NCI-H1930 (cell line): ENCODE results near the gene TMEM125.

ENCODE experiments used
- DNase-seq, 2 experiments: peaks; one replicate each; lab custom pipeline; 2025; lab: John Stamatoyannopoulos, UW

TMEM125 gene

GRCh38 chr1:43312212-43312623, 42.4 kb downstream of the TMEM125 start:
- DNase-seq, result no peak

DNA sequence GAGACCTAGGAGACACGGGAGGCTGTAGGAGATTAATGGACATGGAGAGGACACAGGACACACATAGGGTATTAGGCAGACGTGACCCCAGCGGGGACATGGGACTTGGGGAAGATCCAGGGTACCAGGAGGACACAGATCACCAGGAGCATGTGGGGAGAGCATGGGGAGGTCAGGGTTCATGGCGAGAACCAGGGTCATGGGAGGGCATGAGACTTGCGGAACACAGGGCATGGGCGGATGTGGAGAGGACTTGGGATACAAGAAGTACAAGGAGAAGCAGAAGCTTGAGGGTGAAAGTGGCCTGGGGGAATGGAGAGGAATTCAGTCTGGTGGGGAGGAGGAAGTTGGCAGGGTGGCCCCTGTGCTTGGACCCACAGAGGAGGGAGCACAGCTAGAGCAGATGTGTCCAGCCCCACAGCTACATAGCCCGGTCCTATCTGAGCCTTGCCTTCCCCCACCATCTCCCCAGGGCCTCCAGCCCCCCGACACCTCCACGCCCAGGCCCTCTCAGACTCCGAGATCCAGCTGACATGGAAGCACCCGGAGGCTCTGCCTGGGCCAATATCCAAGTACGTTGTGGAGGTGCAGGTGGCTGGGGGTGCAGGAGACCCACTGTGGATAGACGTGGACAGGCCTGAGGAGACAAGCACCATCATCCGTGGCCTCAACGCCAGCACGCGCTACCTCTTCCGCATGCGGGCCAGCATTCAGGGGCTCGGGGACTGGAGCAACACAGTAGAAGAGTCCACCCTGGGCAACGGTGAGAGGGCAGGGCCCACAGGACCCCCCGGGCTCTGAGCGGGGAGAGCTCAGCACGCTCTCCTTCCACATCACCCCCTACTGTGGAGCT, 43.1 kb downstream of the TMEM125 start:
- DNase-seq, result no peak

GRCh38 chr1:43313771-43314170, 44.0 kb downstream of the TMEM125 start:
- DNase-seq, result no peak

GRCh38 chr1:43314233-43314632, 44.5 kb downstream of the TMEM125 start:
- no peak for DNase-seq

DNA sequence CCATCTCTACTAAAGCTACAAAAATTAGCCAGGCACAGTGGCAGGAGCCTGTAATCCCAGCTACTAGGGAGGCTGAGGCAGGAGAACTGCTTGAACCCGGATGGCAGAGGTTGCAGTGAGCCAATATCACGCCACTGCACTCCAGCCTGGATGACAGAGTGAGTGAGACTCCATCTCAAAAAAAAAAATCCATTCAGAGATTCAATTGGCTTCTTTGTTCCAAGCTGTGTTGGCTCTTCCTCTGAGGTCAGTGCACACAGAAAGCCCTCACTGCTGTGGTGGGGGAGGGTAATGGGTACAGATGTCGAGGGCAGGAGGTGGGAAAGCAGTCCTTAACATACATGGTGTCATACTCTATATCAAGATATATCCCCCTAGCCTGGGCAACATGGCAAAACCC, 45.7 kb downstream of the TMEM125 start:
- DNase-seq, result no peak

- no peak for DNase-seq
Observed at GRCh38 chr1:43315963-43316737, 46.4 kb downstream of the TMEM125 start.

DNA sequence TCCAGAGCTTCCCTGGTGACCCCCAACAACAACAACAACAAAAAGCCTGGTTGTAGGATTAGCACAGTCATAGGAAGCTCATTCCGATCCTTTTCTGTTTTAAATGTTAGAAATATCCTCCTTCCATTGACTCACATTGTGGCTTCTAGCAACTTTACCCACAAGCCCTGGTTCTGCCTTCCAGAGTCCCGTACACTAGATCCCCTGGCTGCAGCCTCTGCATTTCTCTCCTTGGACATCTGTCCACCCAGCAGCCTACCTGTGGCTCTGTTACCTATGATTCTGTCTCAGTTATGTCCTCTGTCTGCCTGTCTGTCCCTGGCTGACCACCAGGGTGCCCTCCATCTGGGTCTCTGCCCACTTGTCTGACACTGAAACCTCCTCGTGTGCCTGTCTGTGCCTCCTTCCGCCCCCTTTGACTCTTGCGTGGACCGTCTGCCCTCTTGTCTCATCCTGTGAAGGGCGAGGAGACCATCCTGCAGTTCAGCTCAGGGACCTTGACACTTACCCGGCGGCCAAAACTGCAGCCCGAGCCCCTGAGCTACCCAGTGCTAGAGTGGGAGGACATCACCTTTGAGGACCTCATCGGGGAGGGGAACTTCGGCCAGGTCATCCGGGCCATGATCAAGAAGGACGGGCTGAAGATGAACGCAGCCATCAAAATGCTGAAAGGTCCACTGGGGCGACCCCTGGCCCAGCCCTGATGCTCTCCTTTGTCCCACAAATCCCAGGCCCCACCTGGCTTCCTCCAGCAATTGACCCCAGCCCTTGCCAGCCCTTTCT, 47.1 kb downstream of the TMEM125 start:
- DNase-seq, result no peak

DNA sequence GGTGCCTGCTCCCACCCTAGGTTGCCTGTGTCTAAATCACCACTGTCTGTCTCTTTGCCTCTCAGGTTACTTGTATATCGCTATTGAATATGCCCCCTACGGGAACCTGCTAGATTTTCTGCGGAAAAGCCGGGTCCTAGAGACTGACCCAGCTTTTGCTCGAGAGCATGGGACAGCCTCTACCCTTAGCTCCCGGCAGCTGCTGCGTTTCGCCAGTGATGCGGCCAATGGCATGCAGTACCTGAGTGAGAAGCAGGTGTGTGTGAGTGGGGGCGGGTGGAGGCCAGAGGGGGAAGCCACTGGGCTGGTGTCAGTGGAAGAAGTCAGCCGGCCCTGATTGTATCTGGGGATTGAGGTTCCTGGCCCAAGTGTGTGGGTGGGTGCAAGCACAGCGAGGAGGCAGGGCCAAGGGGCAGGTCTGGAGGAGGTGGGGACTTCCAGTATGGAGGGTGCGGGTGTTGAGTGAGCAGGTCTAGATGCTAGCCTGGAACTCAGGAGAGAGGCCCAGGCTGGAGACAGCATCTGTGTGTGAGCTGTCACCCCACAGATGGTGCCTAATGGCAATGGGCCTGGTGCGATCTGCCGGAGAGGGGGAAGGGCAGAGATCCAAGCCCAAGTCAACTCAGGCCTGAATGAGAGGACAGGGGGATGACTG, 48.2 kb downstream of the TMEM125 start:
- no peak for DNase-seq

DNA sequence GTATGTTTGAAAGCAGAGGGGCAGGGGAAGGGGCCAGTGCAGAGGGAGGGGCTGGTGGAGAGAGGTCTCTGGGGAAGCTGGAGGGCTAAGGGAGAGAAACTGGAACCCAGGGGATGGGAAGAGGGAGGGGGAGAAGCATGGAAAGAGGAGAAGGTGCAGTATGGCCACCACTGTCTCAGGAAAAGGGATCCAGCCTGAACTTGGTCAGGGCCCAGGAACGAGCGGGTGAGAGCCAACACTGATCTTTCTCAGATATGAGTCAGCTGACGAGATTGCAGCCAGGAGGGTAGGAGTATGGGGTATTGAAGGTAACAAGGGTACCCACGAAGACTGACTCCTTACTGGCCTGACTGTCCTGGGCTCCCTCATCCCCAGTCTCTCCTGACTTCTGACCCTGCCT, 49.0 kb downstream of the TMEM125 start:
- DNase-seq, result no peak

- no peak for DNase-seq
Observed at GRCh38 chr1:43319288-43319687, 49.5 kb downstream of the TMEM125 start.

GRCh38 chr1:43319766-43320165, 50.0 kb downstream of the TMEM125 start:
- no peak for DNase-seq

DNA sequence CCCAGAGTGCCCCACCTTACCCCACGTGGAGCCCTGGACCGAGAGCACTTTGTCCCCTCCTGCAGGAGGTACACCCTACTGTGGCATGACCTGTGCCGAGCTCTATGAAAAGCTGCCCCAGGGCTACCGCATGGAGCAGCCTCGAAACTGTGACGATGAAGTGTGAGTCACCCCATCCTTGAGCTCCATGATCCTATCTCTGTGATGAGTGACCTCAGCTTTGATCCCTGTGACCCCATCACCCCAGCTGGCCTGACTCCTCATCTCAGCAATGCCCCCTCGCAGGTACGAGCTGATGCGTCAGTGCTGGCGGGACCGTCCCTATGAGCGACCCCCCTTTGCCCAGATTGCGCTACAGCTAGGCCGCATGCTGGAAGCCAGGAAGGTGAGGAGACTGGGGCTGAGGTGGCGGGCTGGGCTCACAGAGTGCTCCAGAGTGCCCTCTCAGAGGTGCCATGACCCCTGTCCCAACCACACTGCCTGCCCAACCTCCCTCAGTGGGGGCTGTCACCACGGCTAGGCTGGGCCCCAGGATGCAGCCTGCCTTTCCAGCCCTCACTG, 51.6 kb downstream of the TMEM125 start:
- DNase-seq, result no peak

GRCh38 chr1:43322506-43322905, 52.7 kb downstream of the TMEM125 start:
- DNase-seq, result no peak
